GF-D8 (cell line): ENCODE measurements around the gene COL23A1.
A peak's percentile ranks its signal among the peaks of the same experiment; 100 is the strongest.
"Not testable (repeated sequence)": the region's sequence is repeated elsewhere in the genome, so short reads cannot be mapped to it uniquely, and the experiment has no call there.

Experiments
- DNase-seq: peaks from one replicate; lab custom pipeline; 2025; lab: John Stamatoyannopoulos, UW

Gene COL23A1

DNA sequence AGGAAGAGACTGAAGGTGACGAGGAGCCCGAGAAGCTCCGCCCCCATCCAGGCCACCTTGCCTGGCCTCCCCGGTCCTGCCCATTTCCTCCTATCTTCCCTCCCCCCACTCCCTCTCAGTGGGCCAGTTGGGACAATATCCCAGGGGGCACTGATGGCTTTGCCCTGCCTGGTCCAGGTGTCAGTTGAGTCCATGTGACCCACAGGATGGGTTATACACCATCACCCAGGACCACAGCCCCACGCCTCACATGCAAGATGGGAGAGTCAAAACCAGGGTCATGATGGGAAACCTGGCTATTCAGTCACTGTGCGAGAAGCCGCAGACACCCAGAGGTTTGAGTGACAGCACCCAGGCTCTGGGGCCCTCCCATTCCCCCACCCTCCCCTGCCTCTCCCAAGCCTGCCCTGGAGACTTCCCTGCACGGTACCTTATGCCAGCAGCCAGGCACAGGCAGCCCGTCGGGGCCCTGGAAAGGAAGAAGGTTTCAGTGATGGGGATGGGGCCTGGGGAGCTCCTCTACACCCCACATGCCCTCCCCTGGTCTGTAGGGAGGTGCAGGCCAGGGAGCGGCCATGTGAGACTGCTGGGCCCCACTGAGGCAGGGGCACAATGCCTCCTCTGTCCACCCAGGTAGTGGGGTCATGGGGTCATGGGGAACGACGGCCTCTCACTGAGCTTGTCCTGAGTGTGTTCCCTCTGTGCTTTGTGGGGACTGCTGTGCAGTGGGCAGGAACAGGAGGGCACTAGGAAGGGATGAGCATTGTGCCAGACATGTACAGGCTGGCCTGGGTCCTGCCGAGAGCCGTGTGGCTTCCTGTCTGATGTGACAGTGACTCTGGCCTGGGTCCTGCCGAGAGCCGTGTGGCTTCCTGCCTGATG is 351.2 kb downstream of the COL23A1 start:
- no peak for DNase-seq

DNA sequence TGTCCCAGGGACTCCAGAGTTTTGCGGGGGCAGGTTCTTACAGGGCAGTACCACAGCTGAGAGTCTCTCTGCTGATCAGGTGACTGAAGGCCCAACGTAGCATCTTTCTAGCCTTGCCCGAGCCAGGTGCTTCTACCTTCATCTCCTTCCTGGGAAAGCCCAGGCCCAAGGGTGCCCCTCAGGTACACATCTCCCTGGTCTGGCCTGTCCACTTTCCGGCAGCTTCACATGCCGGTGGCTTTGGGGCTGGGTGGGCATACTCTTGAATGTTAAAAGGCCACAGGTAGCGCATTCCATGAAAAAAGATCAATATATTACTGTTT is 351.9 kb downstream of the COL23A1 start:
- no peak for DNase-seq

DNA sequence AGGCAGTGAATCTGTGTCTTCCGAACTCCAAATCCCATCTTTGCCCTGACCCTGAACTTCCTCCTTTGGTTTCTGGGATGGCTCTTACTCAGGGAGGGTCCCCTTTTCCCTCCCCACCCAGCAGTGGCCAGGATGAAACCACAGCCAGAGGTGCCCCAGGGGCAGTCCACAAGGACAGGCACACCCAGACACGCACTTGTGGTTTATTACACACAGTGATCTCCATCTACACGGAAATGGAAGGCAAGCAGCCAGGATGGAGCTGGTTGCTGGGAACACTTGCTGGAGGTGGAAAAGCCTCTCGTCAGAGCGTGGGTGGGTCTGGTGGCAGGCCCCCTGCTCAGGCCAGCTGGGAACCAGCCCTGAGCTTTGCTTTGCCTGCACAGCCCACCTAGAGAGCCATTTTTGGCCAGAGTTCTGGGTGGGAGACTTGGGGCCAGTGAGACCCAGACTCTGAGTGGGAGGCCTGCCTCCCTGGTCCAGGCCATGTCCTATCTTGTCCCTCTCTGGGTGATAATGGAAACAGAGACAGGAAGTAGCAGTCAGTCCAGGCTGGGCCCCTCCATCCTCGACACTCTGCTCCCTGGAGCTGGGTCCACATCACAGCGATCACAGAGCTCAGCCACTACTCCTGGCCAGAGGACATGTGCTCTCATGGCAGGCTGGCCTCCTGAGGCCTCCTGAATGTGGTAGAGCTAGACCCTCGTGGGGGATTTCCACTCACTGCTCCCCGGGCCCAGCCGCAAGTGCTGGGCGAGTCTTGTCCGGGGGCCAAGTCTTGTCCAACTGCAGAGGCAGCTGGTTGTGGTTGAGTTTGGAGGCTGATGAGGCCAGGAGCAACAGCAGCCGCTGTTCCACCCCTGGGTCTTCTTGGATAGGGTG is 352.5 kb downstream of the COL23A1 start:
- no peak for DNase-seq

DNA sequence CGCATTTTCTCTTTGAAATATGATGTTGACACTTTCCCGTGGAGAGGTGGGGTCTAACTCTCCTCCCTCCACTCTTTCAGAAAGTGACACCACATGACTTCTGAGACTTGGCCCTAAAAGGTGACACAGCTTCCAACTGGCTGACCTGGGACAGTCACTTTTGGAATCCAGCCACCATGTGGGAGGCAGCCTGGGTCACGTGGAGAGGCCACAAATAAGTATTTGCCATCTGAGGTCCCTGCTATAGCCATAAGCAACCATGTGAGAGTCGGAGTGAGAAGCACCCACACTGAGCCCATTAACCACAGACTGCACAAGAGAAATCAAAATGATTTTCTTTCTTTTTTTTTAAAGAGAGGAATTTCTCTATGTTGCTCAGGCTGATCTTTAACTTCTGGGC is 353.5 kb downstream of the COL23A1 start:
- DNase-seq = no peak

DNA sequence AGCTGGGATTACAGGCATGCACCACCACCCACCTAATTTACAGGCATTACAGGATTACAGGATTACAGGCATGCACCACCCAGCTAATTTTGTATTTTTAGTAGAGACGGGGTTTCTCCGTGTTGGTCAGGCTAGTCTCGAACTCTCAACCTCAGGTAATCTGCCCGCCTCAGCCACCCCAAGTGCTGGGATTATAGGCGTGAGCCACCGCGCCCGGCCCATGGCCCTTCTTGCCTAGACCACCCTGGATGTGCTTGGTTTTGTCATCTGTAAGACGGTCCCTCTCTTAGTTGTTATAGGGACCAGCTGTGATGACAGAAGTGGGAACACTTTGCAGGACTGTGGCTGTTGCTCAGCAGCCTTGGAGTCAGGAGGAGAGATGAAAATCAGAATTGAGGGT is 354.1 kb downstream of the COL23A1 start:
- DNase-seq = no peak

DNA sequence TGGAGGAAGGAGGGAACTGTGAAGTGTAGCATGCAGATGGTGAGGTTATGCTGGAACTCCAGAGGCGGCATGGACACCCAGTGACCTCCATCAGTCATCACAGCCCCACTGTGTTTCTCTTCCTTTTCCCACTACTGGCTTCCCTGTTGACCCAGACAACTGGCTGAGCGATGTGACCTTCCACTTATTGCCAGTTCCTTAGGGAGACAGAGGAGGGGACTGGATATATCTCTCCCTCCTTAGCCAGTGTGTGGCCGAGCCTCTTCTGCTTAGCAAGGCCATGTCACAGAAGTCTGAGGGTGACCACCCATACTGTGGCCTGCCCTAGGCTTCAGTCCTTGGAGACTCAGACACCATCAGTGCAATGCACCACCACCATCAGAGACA is 354.6 kb downstream of the COL23A1 start:
- DNase-seq = no peak

DNA sequence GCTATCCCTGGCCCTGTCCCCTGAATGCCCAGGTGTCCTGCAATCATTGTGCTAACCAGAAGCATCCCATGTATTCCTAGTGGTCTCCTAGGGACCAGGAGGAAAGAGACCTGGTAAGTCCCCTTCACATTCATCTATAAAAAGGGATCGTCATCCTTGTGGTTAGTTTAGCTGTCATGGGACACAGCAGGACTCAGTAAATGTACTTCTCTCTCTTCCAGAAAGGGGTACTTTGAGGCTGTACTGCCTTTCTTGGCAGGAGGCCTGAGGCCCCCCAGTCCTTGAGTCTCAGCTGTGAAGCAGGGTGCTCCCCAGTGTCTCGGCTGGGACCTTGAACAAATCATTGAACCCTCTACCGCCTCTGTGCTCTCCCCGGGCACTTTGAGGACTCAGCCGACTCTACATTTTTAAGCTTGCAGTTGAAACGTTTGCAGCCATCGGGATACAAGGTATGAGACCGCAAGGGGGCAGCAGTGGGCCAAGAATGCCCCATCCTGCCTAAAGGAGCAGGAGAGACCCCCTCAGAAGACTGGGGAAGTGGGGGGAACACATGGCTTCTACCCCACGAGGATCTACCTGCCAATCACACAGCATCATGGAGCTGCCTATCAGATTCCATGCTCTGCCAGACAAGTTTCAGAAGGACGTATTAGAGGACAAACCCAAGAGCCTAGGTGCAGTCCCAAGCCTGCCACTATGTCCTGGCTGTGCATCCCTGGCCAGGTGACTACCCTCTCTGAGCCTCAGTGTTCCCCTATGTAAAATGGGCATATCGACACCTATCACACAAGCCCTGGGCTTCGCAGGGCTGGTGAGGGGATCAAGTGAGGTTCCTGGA is 355.2 kb downstream of the COL23A1 start:
- DNase-seq = peak; percentile 40

DNA sequence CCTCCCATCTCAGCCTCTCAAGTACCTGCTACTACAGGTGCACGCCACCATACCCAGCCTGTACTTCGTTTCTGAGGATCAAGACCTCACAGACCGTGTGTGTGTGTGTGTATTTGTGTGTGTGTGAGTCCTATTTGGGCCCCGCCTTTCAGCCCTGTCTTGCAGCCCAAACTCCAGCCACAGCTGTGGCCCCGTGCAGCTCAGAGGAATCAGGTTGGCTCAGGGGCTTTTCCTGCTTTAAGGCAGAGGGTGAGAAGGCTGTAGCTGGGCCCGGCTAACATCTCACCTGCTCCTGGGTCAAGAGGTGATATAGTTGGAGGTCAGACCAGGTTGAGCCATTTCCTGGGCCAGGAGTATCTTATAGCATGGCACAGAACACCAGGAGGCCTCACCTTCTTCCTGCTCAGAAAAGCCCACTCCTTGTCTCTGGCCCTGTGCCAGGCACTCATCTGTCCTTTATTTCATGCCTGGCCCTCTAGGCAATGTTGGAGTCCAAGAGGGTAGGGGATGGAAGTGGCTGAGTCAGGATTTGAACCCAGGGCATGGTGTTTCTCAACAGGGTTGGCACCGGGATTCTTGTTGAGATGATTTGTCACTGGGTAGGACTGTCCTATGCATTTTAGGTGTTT is 356.0 kb downstream of the COL23A1 start:
- no peak for DNase-seq

DNA sequence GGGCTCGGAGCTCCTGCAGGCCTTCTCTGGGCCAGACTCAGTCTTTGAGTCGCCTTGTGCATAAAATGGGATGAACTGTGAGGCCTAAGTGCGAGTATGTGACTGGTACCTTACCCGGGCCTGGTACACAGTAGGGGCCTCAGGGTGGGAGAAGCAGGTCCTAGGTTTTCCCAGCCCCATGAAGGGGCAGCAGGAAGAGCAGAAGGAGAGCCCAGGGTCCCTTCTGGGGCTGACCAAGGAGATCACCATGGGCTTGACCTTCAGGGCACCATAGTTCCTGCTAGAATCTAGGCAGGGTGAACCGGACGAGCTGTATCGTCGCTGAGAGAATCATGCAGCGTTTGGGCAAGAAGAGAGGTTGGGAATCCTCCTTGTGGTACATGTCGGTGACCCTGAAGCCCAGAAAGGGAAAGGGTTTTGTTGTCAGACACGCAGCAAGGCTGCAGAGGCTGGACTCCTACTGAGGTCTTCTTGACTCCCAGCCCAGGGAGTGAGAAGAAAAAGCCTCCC is 357.2 kb downstream of the COL23A1 start:
- DNase-seq = no peak

DNA sequence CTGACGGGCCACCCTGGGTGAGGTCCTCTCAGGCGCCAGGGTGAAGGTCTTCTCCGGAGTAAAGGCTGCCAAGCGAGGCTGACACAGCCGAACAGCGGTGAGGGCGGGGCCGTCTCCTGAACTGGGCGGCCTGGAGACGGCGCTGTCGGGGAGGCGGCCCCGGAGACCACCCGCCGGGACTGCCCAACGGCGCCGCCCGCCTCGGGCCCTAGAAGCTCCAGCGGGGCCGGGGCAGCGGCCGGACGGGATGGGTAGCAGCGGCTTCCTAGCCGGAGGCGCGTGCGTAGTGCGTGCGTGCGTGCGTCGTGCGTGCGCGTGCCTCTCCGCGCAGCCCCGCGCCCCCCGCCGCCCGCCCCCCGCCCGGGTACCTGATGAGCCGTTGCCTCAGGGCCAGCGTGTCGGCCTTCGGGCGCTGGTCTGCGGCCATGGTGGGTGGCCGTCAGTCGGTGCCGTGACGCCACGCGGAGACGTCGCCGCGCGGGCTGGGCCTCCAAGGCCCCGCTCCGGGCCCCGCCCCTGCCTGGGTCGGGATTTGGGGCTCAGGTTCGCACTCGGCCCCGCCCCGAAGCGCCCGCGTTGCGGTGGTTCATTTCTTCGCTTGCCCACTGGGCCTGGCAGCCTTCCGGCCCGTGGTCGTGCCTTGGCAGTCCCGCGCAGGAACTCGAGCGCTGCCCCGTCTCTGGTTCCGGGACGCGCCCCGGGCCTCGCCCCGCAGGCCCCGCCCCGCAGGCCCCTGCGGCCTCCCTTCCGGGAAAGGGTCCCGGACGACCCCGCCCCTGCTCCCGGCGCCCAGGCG is 357.9 kb downstream of the COL23A1 start, which contains the start of gene PHYKPL:
Gene PHYKPL, minus strand, starts transcription at position 679 of the 796 bp plus-strand sequence. Its CDS starts 252 bp downstream, at position 427.
- peak; percentile 13 for DNase-seq

DNA sequence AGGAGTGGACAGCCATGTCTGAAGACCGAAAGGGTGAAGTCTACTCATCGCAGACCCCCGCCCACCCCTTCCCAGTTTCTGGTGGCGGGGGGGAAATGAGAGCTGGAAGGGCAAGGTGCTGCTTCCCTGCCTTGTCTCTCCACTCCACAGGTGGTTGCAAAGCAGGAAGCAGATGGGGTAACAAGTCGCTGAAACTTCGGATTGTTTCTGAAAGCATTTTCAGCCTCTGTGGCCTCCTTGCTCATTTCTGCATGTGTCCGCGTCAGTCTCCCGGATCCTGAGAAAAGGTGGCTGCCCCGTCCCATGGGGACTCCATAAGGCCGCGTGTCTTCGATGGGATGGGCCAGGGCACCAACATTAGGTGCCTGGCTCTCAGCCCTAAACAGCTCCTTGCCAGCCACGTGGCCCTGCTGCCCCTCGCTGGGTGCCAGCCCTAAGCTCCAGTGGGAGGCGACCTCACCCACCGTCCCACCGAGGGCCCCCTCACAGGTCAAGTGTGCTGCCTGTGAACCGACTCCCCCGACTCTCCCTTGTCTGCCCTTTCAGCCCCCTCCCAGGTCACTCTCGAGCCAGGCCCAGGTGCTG is 358.6 kb downstream of the COL23A1 start:
- no peak for DNase-seq

DNA sequence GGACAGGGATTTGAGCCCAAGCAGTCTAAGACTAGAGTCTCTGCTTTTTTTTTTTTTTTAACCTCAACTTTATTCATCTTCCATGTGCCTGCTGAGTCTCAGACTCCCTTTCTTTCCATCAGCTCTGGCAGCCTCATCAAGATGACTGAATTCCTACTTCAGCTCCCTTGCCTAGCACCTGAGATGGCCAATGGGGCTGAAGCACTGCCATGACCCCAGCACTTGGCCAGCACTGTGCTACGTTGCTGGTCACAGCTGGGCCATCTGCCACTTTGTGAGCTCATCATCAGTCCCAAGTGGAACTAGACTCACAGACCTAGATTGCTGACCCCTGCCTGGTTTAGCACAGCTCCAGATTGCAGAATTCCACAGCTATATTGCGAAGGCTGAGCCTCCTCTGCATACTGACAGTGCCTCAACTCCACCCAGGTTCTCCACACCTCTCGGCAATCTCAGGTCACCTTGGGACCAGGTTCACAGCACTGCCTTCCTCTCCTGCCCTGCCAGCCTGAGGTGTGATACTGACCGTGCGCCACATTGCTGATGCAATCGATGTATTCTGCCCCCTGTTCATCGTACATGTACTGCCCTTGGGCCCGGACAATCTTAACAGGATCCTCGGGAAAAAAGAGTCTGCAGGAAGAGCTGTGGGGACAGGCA is 359.2 kb downstream of the COL23A1 start:
- no peak for DNase-seq

DNA sequence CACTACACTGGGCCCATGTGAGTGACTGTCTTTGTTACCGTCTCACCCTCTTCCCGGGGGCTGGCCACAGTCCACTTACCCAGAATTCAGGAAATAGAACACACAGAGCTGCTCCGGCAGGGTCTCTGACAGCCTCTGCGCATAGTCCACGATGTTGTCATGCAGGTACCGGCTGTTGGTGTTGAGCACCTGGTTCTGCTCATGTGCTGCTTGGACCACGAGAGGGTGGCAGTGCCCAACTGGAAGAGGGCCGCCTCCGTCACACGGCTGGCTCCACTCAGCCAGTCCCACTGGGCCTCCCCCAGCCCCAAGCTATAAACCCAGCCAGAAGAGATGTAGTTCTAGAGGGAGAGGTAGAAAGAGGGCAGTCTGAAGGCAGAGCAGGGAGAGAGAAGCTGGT is 360.3 kb downstream of the COL23A1 start:
- no peak for DNase-seq

DNA sequence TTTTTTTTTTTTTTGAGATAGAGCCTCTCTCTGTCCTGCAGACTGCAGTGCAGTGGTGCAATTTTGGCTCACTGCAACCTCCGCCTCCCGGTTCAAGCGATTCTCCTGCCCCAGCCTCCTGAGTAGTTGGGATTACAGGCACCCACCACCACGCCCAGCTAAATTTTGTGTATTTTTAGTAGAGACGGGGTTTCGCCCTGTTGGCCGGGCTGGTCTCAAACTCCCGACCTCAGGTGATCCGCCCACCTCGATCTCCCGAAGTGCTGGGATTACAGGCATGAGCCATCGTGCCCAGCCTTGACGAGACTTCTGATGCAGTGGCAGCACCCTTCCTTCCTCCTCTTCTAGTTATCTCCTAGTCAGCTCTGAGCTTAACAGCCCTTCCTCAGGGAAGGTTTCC is 361.1 kb downstream of the COL23A1 start:
- DNase-seq = not testable (repeated sequence)

DNA sequence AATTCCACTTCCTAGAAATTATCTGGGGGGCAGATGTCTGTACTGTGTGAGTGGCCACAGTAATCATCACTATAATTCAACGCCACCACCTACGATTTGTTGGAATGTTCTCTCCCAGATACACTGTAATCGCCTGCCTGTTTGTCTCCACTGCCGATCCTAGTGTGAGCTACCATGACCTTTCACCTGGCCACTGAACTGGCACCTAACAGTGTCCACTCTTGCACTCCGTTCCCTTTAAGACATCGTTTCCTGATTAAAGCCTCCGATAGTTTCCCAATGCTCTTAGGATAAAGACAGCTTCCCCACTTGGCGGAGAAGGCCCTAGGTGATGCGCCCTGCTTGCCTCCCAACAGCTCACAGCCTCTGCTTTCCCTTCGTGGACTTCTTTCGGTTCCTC is 361.6 kb downstream of the COL23A1 start:
- no peak for DNase-seq

DNA sequence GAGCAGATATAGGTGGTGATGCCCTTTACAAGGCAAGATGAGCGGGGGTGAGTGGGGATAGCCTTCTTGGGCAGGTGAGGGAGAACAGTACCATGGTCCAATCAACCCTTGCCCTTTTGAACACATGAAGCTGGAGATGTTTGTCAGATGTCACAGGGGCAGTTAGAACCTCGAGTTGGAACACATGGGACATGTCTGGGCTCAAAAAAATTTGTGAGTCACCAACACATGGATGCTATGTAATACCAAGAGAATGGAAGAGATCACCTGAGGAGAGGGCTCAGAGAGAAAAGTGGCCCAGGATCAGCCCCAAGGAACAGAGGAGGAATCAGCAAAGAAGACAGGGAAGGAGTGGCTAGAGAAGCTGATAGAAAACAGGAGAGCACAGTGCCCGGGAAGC is 362.3 kb downstream of the COL23A1 start:
- no peak for DNase-seq

DNA sequence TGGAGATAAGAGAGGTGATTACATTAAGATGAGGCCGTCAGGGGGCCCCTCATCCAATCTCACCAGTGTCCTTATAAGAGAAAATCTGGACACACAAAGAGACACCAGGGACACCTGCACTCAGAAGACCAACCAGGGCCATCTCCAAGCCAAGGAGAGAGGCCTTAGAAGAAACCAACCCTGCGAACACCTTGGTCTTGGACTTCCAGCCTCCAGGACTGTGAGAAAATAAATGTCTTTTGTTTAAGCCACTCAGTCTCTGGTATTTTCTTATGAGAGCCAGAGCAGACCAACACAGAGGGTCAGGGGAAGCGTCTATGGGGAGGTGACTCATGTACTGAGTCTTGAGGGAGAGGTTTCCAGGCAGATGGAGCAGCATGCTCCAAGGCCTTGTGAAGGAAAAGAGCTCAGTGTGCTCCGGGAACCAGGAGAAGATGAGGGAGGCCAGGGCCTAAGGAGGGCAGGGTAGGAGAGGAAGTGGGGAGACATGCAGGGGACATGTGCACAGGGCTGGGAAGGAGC is 363.0 kb downstream of the COL23A1 start:
- no peak for DNase-seq

DNA sequence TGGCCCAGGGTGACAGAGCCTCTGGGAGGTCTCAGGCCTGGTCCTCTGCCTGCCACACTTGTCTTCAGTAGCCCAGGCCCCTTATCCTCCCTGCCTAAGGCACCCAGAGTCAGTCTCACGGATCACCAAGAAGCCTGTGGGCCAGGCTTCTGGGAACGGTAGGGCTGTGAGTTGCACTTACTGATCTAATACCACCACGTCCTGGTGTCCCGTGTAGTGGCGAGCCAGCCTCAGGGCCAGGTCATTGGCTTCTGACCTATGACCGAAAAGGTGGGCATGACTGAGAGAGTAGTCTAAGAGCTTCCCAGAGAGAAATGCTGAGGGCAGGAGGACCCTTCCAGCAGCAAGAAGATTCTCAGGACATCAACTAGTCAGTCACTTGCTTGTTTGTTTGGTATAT is 365.0 kb downstream of the COL23A1 start:
- no peak for DNase-seq

DNA sequence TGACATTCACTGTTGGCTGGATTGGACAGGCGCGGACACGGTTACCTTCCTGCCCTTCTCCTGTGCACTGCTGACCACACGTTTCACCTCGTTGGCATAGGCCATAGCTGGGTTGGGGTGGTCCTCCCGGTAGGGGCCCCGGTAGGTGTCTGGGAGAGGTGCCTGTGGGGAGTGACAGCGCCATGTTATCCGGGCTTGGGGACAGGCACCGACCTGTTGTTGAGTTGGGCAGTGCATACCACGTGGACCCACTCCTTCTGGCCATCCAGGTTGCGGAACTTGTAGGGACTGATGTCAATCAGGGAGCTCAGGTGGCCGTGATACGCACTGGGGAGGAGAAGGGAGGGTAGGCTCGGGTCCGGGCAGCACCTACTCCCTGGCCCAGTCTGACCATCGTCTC is 365.8 kb downstream of the COL23A1 start:
- DNase-seq = no peak
